ENCODE results near the gene SHISA9. TPM values are rescaled to one million over a fixed set of nuclear protein-coding genes. Genes with fewer than 3 reads are reported as not detected.

The SHISA9 gene
- polyA plus RNA-seq, 2 of the 4 experiments (the other 2 are of a cell fraction): 0.16 TPM; not detected in 1

DNA sequence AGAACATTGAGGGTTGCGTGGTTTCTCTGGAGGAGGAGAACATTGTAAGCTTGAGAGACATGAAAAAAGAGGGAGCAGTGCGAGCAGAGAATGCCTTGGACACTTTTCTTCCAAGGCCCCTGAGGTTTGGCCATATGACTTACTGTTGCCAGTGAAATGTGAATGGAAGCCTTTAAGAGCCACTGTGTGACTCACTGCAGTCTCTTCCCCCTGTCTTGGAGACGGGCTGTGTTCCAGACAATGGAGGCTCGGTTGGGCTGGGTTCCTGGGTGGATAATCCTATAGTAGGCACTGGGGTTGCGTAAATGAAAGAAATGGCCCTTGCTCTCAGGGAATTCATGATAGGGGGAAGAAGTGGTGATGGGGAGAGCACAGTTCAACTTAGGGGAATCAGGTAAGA, 75.5 kb downstream of the SHISA9 start (continued):
- no peak for TF ChIP-seq CBX2 (IDR thresholded peaks at IDR 0.05; ENCODE audit: borderline replicate concordance, low read depth)
- no peak for TF ChIP-seq GATA3 (IDR thresholded peaks at IDR 0.05; ENCODE audit: borderline replicate concordance)
- no peak for TF ChIP-seq KDM5A (IDR thresholded peaks at IDR 0.05)
- TF ChIP-seq MAFK (IDR thresholded peaks at IDR 0.05; ENCODE audit: partially characterized antibody): no peak

GRCh38 chr16:12985516-12985915, 84.1 kb downstream of the SHISA9 start:
- CTCF ChIA-PET: no interaction called here

DNA sequence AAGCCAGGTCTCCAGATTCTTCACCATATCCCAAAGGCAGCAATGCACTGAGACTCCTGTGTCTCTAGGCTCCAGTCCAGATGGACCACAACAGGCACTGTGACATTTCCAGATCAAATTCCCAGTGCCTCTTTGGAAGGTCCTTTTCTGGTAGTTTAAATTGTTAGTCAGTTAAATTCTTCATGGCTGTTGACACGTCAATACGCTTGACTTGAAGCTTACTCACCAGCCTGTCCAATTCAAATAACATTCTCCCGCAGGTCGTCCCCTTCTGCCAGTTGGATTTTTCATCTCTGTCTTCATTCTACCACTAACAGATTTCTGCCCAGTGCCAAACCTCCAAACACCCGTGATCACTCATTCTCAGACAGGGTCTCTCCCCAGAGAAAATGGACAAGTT, 86.7 kb downstream of the SHISA9 start:
- ChIA-PET CTCF (no interaction called here), POLR2A (no interaction called here)
- Histone ChIP-seq H3K27ac (no peak overlapping the region), H3K4me3 (no peak overlapping the region), H3K4me2 (no peak overlapping the region), H3K4me1 (no peaks in the 10 kb centered on the region), H3K9me3 (no peaks in the 10 kb centered on the region)
- ATAC-seq (no peak), DNase-seq (ENCODE audit: low read depth in 1 of 2, low spot score in 1 of 2) (no peak), FAIRE-seq (no peak)
- WGBS (ENCODE audit: missing lambda C conversion rate): 5% methylated on average over 5 of the region's 5 CpGs
- TF ChIP-seq REST (IDR thresholded peaks at IDR 0.05): no peak
- TF ChIP-seq, protein P1, sequence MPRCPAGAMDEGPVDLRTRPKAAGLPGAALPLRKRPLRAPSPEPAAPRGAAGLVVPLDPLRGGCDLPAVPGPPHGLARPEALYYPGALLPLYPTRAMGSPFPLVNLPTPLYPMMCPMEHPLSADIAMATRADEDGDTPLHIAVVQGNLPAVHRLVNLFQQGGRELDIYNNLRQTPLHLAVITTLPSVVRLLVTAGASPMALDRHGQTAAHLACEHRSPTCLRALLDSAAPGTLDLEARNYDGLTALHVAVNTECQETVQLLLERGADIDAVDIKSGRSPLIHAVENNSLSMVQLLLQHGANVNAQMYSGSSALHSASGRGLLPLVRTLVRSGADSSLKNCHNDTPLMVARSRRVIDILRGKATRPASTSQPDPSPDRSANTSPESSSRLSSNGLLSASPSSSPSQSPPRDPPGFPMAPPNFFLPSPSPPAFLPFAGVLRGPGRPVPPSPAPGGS (IDR thresholded peaks at IDR 0.05): no peak
- TF ChIP-seq RAD21 (conservative IDR thresholded peaks at IDR 0.05 in 1 of 2, IDR thresholded peaks at IDR 0.05 in 1 of 2): no peak
- no peak for TF ChIP-seq JUNB (IDR thresholded peaks at IDR 0.05)
- TF ChIP-seq HEYL (CRISPR knock-in tag; IDR thresholded peaks at IDR 0.05): no peak
- no peak for TF ChIP-seq FOSL2 (IDR thresholded peaks at IDR 0.05)
- TF ChIP-seq FOSL2 (CRISPR knock-in tag; IDR thresholded peaks at IDR 0.05): no peak
- no peak for TF ChIP-seq EP300 (IDR thresholded peaks at IDR 0.05)
- no peak for TF ChIP-seq ZFP36 (IDR thresholded peaks at IDR 0.05; ENCODE audit: borderline replicate concordance, partially characterized antibody)
- no peak for TF ChIP-seq MAZ (IDR thresholded peaks at IDR 0.05; ENCODE audit: borderline replicate concordance, low read depth, low read length)
- TF ChIP-seq EHMT2 (IDR thresholded peaks at IDR 0.05; ENCODE audit: low read depth): no peak
- no peak for TF ChIP-seq CHD4 (IDR thresholded peaks at IDR 0.05; ENCODE audit: borderline replicate concordance)
- TF ChIP-seq ZSCAN20 (CRISPR knock-in tag; IDR thresholded peaks at IDR 0.05): no peak
- no peak for TF ChIP-seq RNF2 (IDR thresholded peaks at IDR 0.05; ENCODE audit: borderline replicate concordance, low read depth)
- TF ChIP-seq, protein P2, sequence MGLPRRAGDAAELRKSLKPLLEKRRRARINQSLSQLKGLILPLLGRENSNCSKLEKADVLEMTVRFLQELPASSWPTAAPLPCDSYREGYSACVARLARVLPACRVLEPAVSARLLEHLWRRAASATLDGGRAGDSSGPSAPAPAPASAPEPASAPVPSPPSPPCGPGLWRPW (IDR thresholded peaks at IDR 0.05): no peak
- TF ChIP-seq, protein P3, sequence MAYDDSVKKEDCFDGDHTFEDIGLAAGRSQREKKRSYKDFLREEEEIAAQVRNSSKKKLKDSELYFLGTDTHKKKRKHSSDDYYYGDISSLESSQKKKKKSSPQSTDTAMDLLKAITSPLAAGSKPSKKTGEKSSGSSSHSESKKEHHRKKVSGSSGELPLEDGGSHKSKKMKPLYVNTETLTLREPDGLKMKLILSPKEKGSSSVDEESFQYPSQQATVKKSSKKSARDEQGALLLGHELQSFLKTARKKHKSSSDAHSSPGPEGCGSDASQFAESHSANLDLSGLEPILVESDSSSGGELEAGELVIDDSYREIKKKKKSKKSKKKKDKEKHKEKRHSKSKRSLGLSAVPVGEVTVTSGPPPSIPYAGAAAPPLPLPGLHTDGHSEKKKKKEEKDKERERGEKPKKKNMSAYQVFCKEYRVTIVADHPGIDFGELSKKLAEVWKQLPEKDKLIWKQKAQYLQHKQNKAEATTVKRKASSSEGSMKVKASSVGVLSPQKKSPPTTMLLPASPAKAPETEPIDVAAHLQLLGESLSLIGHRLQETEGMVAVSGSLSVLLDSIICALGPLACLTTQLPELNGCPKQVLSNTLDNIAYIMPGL (CRISPR knock-in tag; IDR thresholded peaks at IDR 0.05; ENCODE audit: borderline replicate concordance): no peak
- no peak for TF ChIP-seq EHF (CRISPR knock-in tag; IDR thresholded peaks at IDR 0.05)

More at GRCh38 chr16:12985516-12985915, 84.1 kb downstream of the SHISA9 start:
- no peak overlapping the region for H3K27ac ChIP-seq
- DNase-seq (ENCODE audit: low read depth in 1 of 2, low spot score in 1 of 2): no peak
- ATAC-seq: no peak
- no peak overlapping the region for H3K4me2 ChIP-seq
- H3K9me3 ChIP-seq: no peaks in the 10 kb centered on the region; the same call in 1 of the 3 replicates
- TF ChIP-seq NR3C1 (IDR thresholded peaks at IDR 0.05): no peak
- TF ChIP-seq, protein P4, sequence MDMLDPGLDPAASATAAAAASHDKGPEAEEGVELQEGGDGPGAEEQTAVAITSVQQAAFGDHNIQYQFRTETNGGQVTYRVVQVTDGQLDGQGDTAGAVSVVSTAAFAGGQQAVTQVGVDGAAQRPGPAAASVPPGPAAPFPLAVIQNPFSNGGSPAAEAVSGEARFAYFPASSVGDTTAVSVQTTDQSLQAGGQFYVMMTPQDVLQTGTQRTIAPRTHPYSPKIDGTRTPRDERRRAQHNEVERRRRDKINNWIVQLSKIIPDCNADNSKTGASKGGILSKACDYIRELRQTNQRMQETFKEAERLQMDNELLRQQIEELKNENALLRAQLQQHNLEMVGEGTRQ (IDR thresholded peaks at IDR 0.05): no peak
- no peak for TF ChIP-seq EHF (CRISPR knock-in tag; IDR thresholded peaks at IDR 0.05)
- TF ChIP-seq CTCF (IDR thresholded peaks at IDR 0.05): no peak
- H3K4me1 ChIP-seq: no peaks in the 10 kb centered on the region
- no peak for FAIRE-seq
- H3K4me3 ChIP-seq: no peak overlapping the region
- POLR2A ChIA-PET: no interaction called here

All from A549 (cell line).